ENCODE measurements around the gene ANXA11. TPM values are rescaled to one million over a fixed set of nuclear protein-coding genes. Genes with fewer than 3 reads are reported as not detected.

The ANXA11 gene
- total RNA-seq, 2 donors from 2014 or later, result 271 to 353 TPM

GRCh38 chr10:80168679-80169380 lies 36.5 kb downstream of the ANXA11 start:
- DNase-seq, result no peak
- TF ChIP-seq CTCF (IDR thresholded peaks at IDR 0.05), result peak; percentile 22
- H3K4me3 ChIP-seq, result no peak overlapping the region
- no peak overlapping the region for H3K9ac ChIP-seq (ENCODE audit: low read depth in 2 of 2, low read length in 2 of 2)
- H3K27me3 ChIP-seq, result no peaks in the 10 kb centered on the region
- peaks cover 10% of the 10 kb centered on the region for H3K36me3 ChIP-seq
- peaks cover 43% of the 10 kb centered on the region for H3K4me1 ChIP-seq
- intact Hi-C loops (cut with DNase I), result no loop called here
- H3K27ac ChIP-seq, result no peak overlapping the region
- H3K9me3 ChIP-seq, result no peaks in the 10 kb centered on the region

- intact Hi-C loops (cut with DNase I), result no loop called here
- Histone ChIP-seq H3K9ac (ENCODE audit: low read depth in 2 of 2, low read length in 2 of 2) (no peak overlapping the region), H3K4me1 (peaks cover 42% of the 10 kb centered on the region), H3K9me3 (no peaks in the 10 kb centered on the region), H3K27ac (no peak overlapping the region), H3K4me3 (no peak overlapping the region), H3K36me3 (peaks cover 10% of the 10 kb centered on the region), H3K27me3 (no peaks in the 10 kb centered on the region)
- DNase-seq, result no peak
- no peak for TF ChIP-seq CTCF (IDR thresholded peaks at IDR 0.05)
Measured at GRCh38 chr10:80168162-80168511, 37.2 kb downstream of the ANXA11 start.

- peaks cover 40% of the 10 kb centered on the region for H3K4me1 ChIP-seq
- no peak for TF ChIP-seq CTCF (IDR thresholded peaks at IDR 0.05)
- DNase-seq, result no peak
- intact Hi-C loops (cut with DNase I), result no loop called here
- H3K9me3 ChIP-seq, result no peaks in the 10 kb centered on the region
- H3K27ac ChIP-seq, result no peak overlapping the region
- no peak overlapping the region for H3K4me3 ChIP-seq
- H3K27me3 ChIP-seq, result no peaks in the 10 kb centered on the region
- H3K36me3 ChIP-seq, result peaks cover 10% of the 10 kb centered on the region
- no peak overlapping the region for H3K9ac ChIP-seq (ENCODE audit: low read depth in 2 of 2, low read length in 2 of 2)
Measured at GRCh38 chr10:80167471-80168161, 37.7 kb downstream of the ANXA11 start.

GRCh38 chr10:80166581-80167470 lies 38.5 kb downstream of the ANXA11 start:
- H3K4me3 ChIP-seq, result no peak overlapping the region
- peak overlapping the region; percentile 29 for H3K27ac ChIP-seq
- intact Hi-C loops (cut with DNase I), result no loop called here
- no peak for DNase-seq
- no peaks in the 10 kb centered on the region for H3K9me3 ChIP-seq
- no peaks in the 10 kb centered on the region for H3K27me3 ChIP-seq
- H3K9ac ChIP-seq (ENCODE audit: low read depth in 2 of 2, low read length in 2 of 2), result no peak overlapping the region
- no peak for TF ChIP-seq CTCF (IDR thresholded peaks at IDR 0.05)
- H3K36me3 ChIP-seq, result peaks cover 14% of the 10 kb centered on the region
- peaks cover 32% of the 10 kb centered on the region for H3K4me1 ChIP-seq

- Histone ChIP-seq H3K9ac (ENCODE audit: low read depth in 2 of 2, low read length in 2 of 2) (no peak overlapping the region), H3K36me3 (peaks cover 19% of the 10 kb centered on the region), H3K27ac (no peak overlapping the region), H3K4me1 (peaks cover 17% of the 10 kb centered on the region), H3K4me3 (no peak overlapping the region), H3K9me3 (no peaks in the 10 kb centered on the region), H3K27me3 (no peaks in the 10 kb centered on the region)
- no peak for DNase-seq
- TF ChIP-seq CTCF (IDR thresholded peaks at IDR 0.05), result no peak
- intact Hi-C loops (cut with DNase I), result no loop called here
Measured at GRCh38 chr10:80165173-80165572, 40.2 kb downstream of the ANXA11 start.

Measured in colonic mucosa (tissue), 4 donors.